CD8-positive, alpha-beta memory T cell (primary cell): ENCODE measurements around the gene CXCL14. TPM values are rescaled to one million over a fixed set of nuclear protein-coding genes. Genes with fewer than 3 reads are reported as not detected.

ENCODE experiments used
- CTCF ChIA-PET: fragments of 350-600 bp; sonication (Branson Sonifier 250); formaldehyde crosslinking; loops from one replicate; lab custom pipeline; 2021; ENCODE audit warnings: antibody characterized with exemption; lab: Charles Lee
- POLR2A ChIA-PET: fragments of 350-600 bp; sonication (Branson Sonifier 250); formaldehyde crosslinking; loops from one replicate; lab custom pipeline; 2021; ENCODE audit warnings: antibody characterized with exemption; lab: Charles Lee
- DNase-seq, 5 donors: peaks; one replicate each; pipeline versions ENCODE4 v3.0.0 to v3.0.0-alpha.2; 2020 to 2022; ENCODE audit warnings: mixed read lengths in 1 of 5
- H3K27ac ChIP-seq: one replicate; pipeline ENCODE4 v1.7.0; 2013; ENCODE audit warnings: low read depth, mild to moderate bottlenecking, low read length, moderate library complexity
- H3K27me3 ChIP-seq: 2 replicates; pipeline ENCODE4 v1.7.0; 2013; ENCODE audit warnings: low read length, mild to moderate bottlenecking; ENCODE audit not compliant: insufficient read depth, poor library complexity, severe bottlenecking
- H3K36me3 ChIP-seq: 2 replicates; pipeline ENCODE4 v1.7.0; 2013; ENCODE audit warnings: mild to moderate bottlenecking, low read length, moderate library complexity; ENCODE audit not compliant: insufficient read depth
- H3K4me1 ChIP-seq: 2 replicates; pipeline ENCODE4 v1.7.0; 2013; ENCODE audit warnings: mild to moderate bottlenecking, low read length, moderate library complexity; ENCODE audit not compliant: insufficient read depth
- H3K4me3 ChIP-seq: 2 replicates; pipeline ENCODE4 v1.7.0; 2013; ENCODE audit warnings: mild to moderate bottlenecking, low read length
- H3K9me3 ChIP-seq: 2 replicates; pipeline ENCODE4 v1.7.0; 2013; ENCODE audit warnings: mild to moderate bottlenecking, low read length
- H3K27ac Mint-ChIP-seq, 8 donors: one replicate each; pipeline ENCODE4 v1.8.0; 2020 to 2021; ENCODE audit warnings: mixed read lengths in 8 of 8, mild to moderate bottlenecking in 6 of 8, inconsistent platforms in 3 of 8, moderate library complexity in 3 of 8
- H3K27me3 Mint-ChIP-seq, 2 donors: one replicate each; pipeline ENCODE4 v1.8.0; 2020 to 2021; ENCODE audit warnings: mixed read lengths in 2 of 2, mild to moderate bottlenecking in 1 of 2, moderate library complexity in 1 of 2
- H3K36me3 Mint-ChIP-seq, 3 donors: one replicate each; pipeline ENCODE4 v1.8.0; 2020 to 2021; ENCODE audit warnings: mixed read lengths in 3 of 3, inconsistent platforms in 1 of 3, mild to moderate bottlenecking in 1 of 3
- H3K4me1 Mint-ChIP-seq, 3 donors: one replicate each; pipeline ENCODE4 v1.8.0; 2020 to 2021; ENCODE audit warnings: mixed read lengths in 3 of 3, inconsistent platforms in 1 of 3, mild to moderate bottlenecking in 1 of 3
- H3K4me3 Mint-ChIP-seq, 7 donors: one replicate each; pipeline ENCODE4 v1.8.0; 2020 to 2021; ENCODE audit warnings: mixed read lengths in 7 of 7, mild to moderate bottlenecking in 6 of 7, moderate library complexity in 4 of 7, inconsistent platforms in 2 of 7
- H3K9me3 Mint-ChIP-seq, 5 donors: one replicate each; pipeline ENCODE4 v1.8.0; 2020 to 2022; ENCODE audit warnings: mixed read lengths in 5 of 5, mild to moderate bottlenecking in 3 of 5, moderate library complexity in 2 of 5, inconsistent platforms in 1 of 5
- polyA plus RNA-seq: library from polyadenylated mRNA; unstranded; fragments of 300-500 nt; fragmentation: Illumina TruSeq; gene quantifications from one replicate; pipeline ENCODE4 v1.2.3, GENCODE V29; 2021
- total RNA-seq, 2 experiments: library from RNA; stranded (reverse); gene quantifications; one replicate each; pipeline ENCODE4 v1.2.3, GENCODE V29; 2021

CXCL14 gene
- total and polyA plus RNA-seq, 3 experiments from 2014 or later = not detected

DNA sequence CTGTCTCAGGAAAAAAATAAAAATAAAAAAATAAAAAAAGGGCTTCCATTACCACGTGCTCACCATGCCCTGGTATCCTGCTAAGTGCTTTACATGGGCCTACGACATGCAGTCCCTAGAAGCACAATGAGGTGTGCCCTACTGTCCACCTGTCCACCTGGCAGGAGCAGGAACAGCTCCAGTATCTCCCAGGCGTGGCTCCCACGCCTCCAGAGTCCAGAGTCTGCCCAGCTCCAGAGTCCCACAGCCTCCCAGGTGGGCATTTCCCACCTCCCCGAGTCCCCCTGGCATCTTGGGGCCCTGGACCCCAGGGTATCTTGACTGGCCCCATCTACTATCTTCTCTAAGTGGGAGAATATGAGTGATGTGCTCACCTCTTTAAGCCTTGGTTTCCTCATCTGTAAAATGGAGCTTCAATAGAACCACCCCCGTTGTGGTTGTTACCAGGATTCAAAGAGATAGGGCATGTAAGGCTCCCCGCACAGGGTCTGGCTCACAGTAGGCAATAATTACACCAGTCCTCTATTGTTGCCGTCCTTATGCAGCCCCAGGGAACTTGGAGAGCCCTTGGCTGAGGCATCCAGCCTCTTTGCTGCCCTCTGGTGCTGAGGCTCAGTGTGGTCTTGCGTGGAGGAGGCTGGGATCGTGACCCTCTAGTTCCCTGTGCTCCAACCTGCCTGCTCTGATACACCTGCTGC lies 8.9 kb downstream of the CXCL14 start:
- Histone ChIP-seq H3K4me1 (peaks cover 7% of the 10 kb centered on the region), H3K4me3 (no peak overlapping the region), H3K27ac (no peak overlapping the region), H3K9me3 (no peaks in the 10 kb centered on the region), H3K27me3 (no peaks in the 10 kb centered on the region), H3K36me3 (no peaks in the 10 kb centered on the region)
- H3K27me3 Mint-ChIP-seq = peaks cover 7 to 24% of the 10 kb centered on the region in 2 donors
- ChIA-PET CTCF (interaction anchor here (1.0 to 2.5 kb wide), 3 partner anchors 9 to 112 kb away, joined by 3 to 6 read pairs (median 3); no protein-coding TSS in a partner anchor), POLR2A (no interaction called here)
- H3K36me3 Mint-ChIP-seq = no peaks in the 10 kb centered on the region
- H3K4me3 Mint-ChIP-seq = no peak overlapping the region
- DNase-seq = no peak
- H3K4me1 Mint-ChIP-seq = peaks cover 2 to 12% (median 3%) of the 10 kb centered on the region in 3 donors
- peaks cover 0 to 2% (median 0%) of the 10 kb centered on the region in 5 donors for H3K9me3 Mint-ChIP-seq
- H3K27ac Mint-ChIP-seq = no peak overlapping the region

DNA sequence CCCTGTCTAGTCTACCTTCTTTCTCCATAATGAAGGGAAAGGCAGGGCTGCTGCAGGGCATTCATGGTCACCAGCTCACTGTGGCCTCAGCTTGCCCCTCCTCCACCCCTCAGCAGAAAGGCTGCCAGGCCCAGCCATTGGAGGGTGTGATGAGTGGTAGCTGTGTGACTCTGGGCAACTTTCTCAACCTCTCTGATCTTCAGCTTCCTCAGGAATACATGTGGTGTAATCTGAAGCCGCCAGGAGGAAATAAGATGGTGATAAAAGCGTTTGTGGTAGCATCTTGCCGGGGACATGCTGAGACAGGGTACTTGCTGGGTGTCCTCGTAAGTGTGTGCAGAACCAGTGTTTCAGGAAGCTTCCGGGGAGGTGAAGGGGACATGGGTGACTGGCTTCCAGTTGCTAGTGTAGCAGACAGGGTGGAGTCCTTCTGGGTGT lies 9.8 kb downstream of the CXCL14 start:
- peaks cover 7 to 23% of the 10 kb centered on the region in 2 donors for H3K27me3 Mint-ChIP-seq
- no peaks in the 10 kb centered on the region for H3K36me3 Mint-ChIP-seq
- peaks cover 2 to 12% (median 3%) of the 10 kb centered on the region in 3 donors for H3K4me1 Mint-ChIP-seq
- DNase-seq = no peak
- POLR2A ChIA-PET = no interaction called here
- Histone ChIP-seq H3K4me3 (no peak overlapping the region), H3K27ac (no peak overlapping the region), H3K4me1 (peaks cover 7% of the 10 kb centered on the region), H3K27me3 (no peaks in the 10 kb centered on the region), H3K9me3 (no peaks in the 10 kb centered on the region), H3K36me3 (no peaks in the 10 kb centered on the region)
- H3K4me3 Mint-ChIP-seq = peak overlapping the region in 1 of 7 donors; percentile 32
- H3K9me3 Mint-ChIP-seq = peaks cover 0 to 2% (median 0%) of the 10 kb centered on the region in 5 donors
- CTCF ChIA-PET = interaction anchor here (1.1 to 4.9 kb wide), 3 partner anchors 8 to 103 kb away, joined by 3 to 47 read pairs (median 6); no protein-coding TSS in a partner anchor
- H3K27ac Mint-ChIP-seq = peak overlapping the region in 2 of 8 donors; percentile 40 to 67

DNA sequence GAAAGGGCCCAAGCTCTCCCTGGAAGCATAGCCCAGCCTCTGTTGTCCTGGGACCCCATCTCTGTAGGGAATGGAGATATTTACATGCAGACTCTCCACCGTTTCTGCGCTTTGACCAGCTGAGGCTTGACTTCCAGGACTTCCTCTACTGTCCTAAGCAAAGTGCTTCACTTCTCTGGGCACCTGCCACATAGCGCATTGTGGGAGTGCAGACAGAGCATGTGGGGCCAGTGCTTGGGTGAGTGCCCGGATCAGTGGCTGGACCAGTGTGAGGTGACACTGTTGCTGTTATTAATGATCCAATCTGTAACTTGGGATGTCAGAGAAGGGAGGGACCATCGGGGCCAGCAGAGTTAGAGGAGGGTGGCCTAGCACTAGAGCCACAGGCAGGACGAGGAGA lies 10.5 kb downstream of the CXCL14 start:
- H3K27me3 ChIP-seq = no peaks in the 10 kb centered on the region
- ChIA-PET POLR2A (no interaction called here), CTCF (interaction anchor here (1.1 to 4.9 kb wide), 4 partner anchors 7 to 103 kb away, joined by 3 to 47 read pairs (median 6); no protein-coding TSS in a partner anchor)
- H3K4me3 ChIP-seq = no peak overlapping the region
- H3K9me3 Mint-ChIP-seq = peaks cover 0 to 2% (median 0%) of the 10 kb centered on the region in 5 donors
- no peaks in the 10 kb centered on the region for H3K36me3 ChIP-seq
- no peaks in the 10 kb centered on the region for H3K36me3 Mint-ChIP-seq
- peaks cover 7% of the 10 kb centered on the region for H3K4me1 ChIP-seq
- H3K27ac Mint-ChIP-seq = peak overlapping the region in 1 of 8 donors; percentile 77
- H3K4me3 Mint-ChIP-seq = no peak overlapping the region
- H3K27ac ChIP-seq = no peak overlapping the region
- no peak for DNase-seq
- H3K27me3 Mint-ChIP-seq = peaks cover 9 to 23% of the 10 kb centered on the region in 2 donors
- no peaks in the 10 kb centered on the region for H3K9me3 ChIP-seq
- H3K4me1 Mint-ChIP-seq = peaks cover 2 to 12% (median 3%) of the 10 kb centered on the region in 3 donors

DNA sequence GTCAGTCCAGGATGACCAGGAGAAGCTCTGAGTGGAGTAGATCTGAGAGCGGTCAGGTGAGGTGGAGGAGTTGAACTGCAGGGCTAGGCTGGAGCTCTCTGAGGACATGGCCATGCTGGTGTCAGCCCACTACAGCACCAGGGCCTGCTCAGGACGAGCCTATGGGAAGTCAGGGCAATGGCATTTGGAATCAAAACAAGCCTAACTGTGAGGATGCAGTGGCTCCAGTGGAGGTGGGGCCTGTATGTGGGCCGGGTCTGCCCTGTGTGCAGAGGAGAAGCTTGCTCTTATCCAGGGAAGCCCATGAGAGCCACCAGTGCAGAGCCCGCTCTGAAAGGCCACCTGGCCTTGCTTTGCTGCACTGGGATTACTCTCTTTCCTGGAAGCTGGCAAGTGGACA lies 11.1 kb downstream of the CXCL14 start:
- peaks cover 2 to 12% (median 3%) of the 10 kb centered on the region in 3 donors for H3K4me1 Mint-ChIP-seq
- no peak overlapping the region for H3K4me3 Mint-ChIP-seq
- Histone ChIP-seq H3K27me3 (no peaks in the 10 kb centered on the region), H3K4me3 (no peak overlapping the region), H3K36me3 (no peaks in the 10 kb centered on the region), H3K9me3 (no peaks in the 10 kb centered on the region), H3K4me1 (peaks cover 7% of the 10 kb centered on the region), H3K27ac (no peak overlapping the region)
- H3K9me3 Mint-ChIP-seq = peaks cover 0 to 2% (median 0%) of the 10 kb centered on the region in 5 donors
- peaks cover 7 to 23% of the 10 kb centered on the region in 2 donors for H3K27me3 Mint-ChIP-seq
- no peak overlapping the region for H3K27ac Mint-ChIP-seq
- H3K36me3 Mint-ChIP-seq = no peaks in the 10 kb centered on the region
- CTCF ChIA-PET = interaction anchor here (1.6 to 4.9 kb wide), 3 partner anchors 10 to 105 kb away, joined by 6 to 47 read pairs (median 17); no protein-coding TSS in a partner anchor
- POLR2A ChIA-PET = no interaction called here
- no peak for DNase-seq

DNA sequence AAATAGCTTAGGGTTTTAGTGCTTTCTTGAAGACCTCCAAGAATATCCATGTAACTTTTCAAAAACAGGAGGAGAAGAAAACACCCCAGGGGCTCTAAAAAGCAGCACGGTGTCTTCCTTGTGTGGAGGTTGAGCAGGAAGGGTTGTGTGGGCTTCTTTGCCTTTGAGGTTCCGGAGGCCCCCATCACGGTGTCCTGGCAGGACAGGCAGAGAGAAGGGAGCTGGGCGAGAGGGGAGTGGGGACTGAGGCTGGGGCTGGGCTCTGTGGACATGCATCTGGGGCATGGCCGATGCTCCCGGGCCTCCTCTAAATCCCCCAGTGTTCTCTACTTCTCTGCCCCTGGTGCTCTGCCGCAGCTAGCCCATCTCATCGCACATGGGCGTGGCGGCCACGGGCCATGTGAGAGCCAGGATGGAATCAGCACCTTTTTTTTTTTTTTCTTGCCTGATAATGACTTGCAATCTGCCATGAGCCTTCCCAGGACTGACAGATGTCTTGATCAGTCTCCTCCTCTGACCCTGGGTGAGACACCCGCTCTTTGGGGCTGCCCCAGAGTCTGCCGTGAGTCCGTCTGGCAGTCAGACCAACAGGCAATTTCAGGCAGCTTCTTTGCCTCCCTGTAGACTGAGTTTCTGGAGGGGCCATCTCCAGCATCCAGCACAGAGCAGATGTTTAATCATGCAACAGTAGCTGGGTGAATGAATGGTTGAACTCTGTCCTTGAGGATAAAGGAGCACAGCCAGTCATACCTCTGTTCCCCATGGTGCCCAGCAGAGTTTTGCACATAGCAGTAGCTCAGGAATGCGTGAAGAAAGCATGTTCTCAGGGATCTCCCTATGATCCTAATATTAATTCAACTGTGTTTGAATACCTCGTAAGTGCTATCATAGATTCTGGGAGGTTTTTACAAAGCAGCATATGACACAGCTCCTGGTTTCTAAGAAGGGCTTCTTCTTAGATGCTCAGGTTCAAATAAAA lies 12.1 kb downstream of the CXCL14 start:
- H3K27me3 ChIP-seq = no peaks in the 10 kb centered on the region
- H3K9me3 ChIP-seq = no peaks in the 10 kb centered on the region
- Mint-ChIP-seq H3K9me3 (peaks cover 0 to 2% (median 0%) of the 10 kb centered on the region in 5 donors), H3K36me3 (no peaks in the 10 kb centered on the region), H3K27me3 (peaks cover 4 to 17% of the 10 kb centered on the region in 2 donors), H3K4me1 (peaks cover 2 to 12% (median 3%) of the 10 kb centered on the region in 3 donors), H3K27ac (no peak overlapping the region), H3K4me3 (no peak overlapping the region)
- H3K36me3 ChIP-seq = no peaks in the 10 kb centered on the region
- H3K4me3 ChIP-seq = no peak overlapping the region
- no peak overlapping the region for H3K27ac ChIP-seq
- DNase-seq = no peak
- H3K4me1 ChIP-seq = peaks cover 7% of the 10 kb centered on the region
- POLR2A ChIA-PET = no interaction called here
- CTCF ChIA-PET = interaction anchor here (0.7 to 4.9 kb wide), 12 partner anchors 9 to 109 kb away, joined by 3 to 47 read pairs (median 6); no protein-coding TSS in a partner anchor

DNA sequence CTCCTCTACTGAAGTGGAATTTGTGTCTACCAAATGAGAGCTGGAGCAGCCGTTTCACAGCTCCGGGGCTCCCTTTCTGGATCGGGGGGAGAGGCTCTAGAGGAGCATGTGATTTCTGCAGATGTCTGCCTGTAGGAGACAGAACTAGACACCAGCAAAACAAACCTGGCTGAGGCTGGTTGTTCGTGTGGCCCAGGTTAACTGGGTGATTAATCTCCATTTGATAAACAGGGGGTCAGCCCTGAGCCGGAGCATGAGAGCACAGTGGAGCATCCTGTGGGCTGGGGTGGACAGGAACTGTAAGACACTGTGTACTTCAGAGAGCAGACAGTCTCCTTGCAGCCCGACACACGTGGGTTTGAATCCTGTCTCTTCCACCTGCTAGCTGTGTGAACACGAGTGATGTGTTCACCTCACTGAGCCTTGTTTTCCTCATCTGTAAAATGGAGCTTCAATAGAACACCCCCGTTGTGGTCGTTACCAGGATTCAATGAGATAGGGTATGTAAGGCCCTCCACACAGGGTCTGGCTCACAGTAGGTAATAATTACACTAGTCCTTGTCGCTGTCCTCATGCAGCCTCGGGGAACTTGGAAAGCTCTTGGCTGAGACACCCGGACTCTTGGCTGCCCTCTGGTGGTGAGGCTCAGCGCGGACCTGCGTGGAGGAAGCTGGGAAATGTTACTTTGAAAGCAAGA lies 12.9 kb downstream of the CXCL14 start:
- H3K9me3 ChIP-seq = no peaks in the 10 kb centered on the region
- H3K4me3 Mint-ChIP-seq = no peak overlapping the region
- H3K36me3 ChIP-seq = no peaks in the 10 kb centered on the region
- peaks cover 7% of the 10 kb centered on the region for H3K4me1 ChIP-seq
- peaks cover 3 to 14% (median 4%) of the 10 kb centered on the region in 3 donors for H3K4me1 Mint-ChIP-seq
- no peaks in the 10 kb centered on the region for H3K36me3 Mint-ChIP-seq
- H3K27me3 ChIP-seq = no peaks in the 10 kb centered on the region
- H3K9me3 Mint-ChIP-seq = peaks cover 0 to 2% (median 0%) of the 10 kb centered on the region in 5 donors
- DNase-seq = peak; percentile 14 to 67 (median 42)
- no peak overlapping the region for H3K4me3 ChIP-seq
- no peak overlapping the region for H3K27ac Mint-ChIP-seq
- no peak overlapping the region for H3K27ac ChIP-seq
- peaks cover 4 to 17% of the 10 kb centered on the region in 2 donors for H3K27me3 Mint-ChIP-seq
- CTCF ChIA-PET = interaction anchor here (0.7 to 4.9 kb wide), 12 partner anchors 11 to 108 kb away, joined by 3 to 47 read pairs (median 6); no protein-coding TSS in a partner anchor
- POLR2A ChIA-PET = no interaction called here

DNA sequence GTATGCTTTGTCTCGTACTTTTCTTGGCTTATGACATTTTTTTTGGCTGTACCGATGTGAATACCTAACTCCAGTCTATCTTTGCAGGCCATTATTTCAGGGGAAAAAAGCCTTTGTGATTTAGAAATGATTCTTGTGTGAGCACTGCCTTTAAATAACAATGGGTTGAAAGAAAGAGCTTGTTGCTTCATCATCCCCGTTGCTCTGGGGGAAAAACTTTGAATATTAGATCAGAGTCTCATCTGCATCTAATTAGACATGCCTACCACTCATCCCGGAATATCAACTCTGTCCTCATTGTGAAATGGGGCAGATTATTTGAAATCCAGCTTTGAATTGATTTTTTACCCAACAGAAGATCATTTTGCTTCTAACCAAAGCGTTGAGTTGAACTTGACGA lies 13.5 kb downstream of the CXCL14 start:
- no peak for DNase-seq
- Mint-ChIP-seq H3K4me3 (no peak overlapping the region), H3K27me3 (peaks cover 4 to 17% of the 10 kb centered on the region in 2 donors), H3K9me3 (peaks cover 0 to 2% (median 0%) of the 10 kb centered on the region in 5 donors), H3K4me1 (peaks cover 5 to 17% (median 8%) of the 10 kb centered on the region in 3 donors), H3K36me3 (no peaks in the 10 kb centered on the region), H3K27ac (no peak overlapping the region)
- no peaks in the 10 kb centered on the region for H3K27me3 ChIP-seq
- H3K36me3 ChIP-seq = no peaks in the 10 kb centered on the region
- H3K9me3 ChIP-seq = no peaks in the 10 kb centered on the region
- peaks cover 7% of the 10 kb centered on the region for H3K4me1 ChIP-seq
- H3K27ac ChIP-seq = no peak overlapping the region
- CTCF ChIA-PET = interaction anchor here (1.2 to 4.9 kb wide), 6 partner anchors 11 to 108 kb away, joined by 4 to 47 read pairs (median 12); no protein-coding TSS in a partner anchor
- H3K4me3 ChIP-seq = no peak overlapping the region
- POLR2A ChIA-PET = no interaction called here
